ENCODE data around the gene GOLGA8S.
"Not testable (repeated sequence)": the region's sequence is repeated elsewhere in the genome, so short reads cannot be mapped to it uniquely, and the experiment has no call there.

The GOLGA8S gene

DNA sequence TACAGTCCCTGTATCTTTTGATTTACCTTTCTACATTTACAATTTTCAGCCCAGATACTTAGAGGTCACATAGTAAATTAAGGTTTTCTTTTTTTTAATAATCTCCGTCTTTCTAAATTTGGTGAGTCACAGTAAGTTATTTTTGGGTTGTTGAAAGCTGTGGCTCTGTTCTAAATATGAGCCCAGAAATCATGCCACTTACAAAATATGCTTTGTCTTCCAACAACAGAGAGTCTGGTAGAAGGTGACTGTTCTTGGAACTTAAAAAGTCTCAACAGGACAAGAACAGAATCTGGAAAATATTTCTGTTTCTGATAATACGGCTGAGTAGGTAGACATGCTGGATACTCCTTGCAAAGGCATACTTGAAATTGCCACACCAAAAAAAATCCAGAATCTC lies 16.0 kb downstream of the GOLGA8S start:
- Histone ChIP-seq H3K36me3 (ENCODE audit: control insufficient read depth, low read length) (no peaks in the 10 kb centered on the region), H4K20me1 (ENCODE audit: control insufficient read depth, insufficient read depth, low read depth, low read length) (no peaks in the 10 kb centered on the region), H3K4me1 (ENCODE audit: control insufficient read depth, low read length) (no peaks in the 10 kb centered on the region), H3K27ac (ENCODE audit: low read depth, low read length) (no peak overlapping the region), H3F3A (ENCODE audit: control insufficient read depth, insufficient read depth) (no peaks in the 10 kb centered on the region), H3K4me3 (ENCODE audit: low read length) (no peak overlapping the region), H3K79me2 (ENCODE audit: control insufficient read depth, low read length) (no peaks in the 10 kb centered on the region), H3K9me2 (replicated peaks; ENCODE audit: control insufficient read depth, low read length) (no peaks in the 10 kb centered on the region), H3K4me2 (ENCODE audit: low read length) (no peak overlapping the region), H3K27me3 (ENCODE audit: control insufficient read depth, low read length) (no peaks in the 10 kb centered on the region), H3K9me3 (ENCODE audit: control insufficient read depth, insufficient read depth, low read length) (no peaks in the 10 kb centered on the region)
- TF ChIP-seq, protein P1, sequence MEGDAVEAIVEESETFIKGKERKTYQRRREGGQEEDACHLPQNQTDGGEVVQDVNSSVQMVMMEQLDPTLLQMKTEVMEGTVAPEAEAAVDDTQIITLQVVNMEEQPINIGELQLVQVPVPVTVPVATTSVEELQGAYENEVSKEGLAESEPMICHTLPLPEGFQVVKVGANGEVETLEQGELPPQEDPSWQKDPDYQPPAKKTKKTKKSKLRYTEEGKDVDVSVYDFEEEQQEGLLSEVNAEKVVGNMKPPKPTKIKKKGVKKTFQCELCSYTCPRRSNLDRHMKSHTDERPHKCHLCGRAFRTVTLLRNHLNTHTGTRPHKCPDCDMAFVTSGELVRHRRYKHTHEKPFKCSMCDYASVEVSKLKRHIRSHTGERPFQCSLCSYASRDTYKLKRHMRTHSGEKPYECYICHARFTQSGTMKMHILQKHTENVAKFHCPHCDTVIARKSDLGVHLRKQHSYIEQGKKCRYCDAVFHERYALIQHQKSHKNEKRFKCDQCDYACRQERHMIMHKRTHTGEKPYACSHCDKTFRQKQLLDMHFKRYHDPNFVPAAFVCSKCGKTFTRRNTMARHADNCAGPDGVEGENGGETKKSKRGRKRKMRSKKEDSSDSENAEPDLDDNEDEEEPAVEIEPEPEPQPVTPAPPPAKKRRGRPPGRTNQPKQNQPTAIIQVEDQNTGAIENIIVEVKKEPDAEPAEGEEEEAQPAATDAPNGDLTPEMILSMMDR (IDR thresholded peaks at IDR 0.05; ENCODE audit: low read depth, low read length, poor library complexity, severe bottlenecking): no peak
- no peak for TF ChIP-seq EZH2phosphoT487 (IDR thresholded peaks at IDR 0.05; ENCODE audit: borderline replicate concordance, low read length)

DNA sequence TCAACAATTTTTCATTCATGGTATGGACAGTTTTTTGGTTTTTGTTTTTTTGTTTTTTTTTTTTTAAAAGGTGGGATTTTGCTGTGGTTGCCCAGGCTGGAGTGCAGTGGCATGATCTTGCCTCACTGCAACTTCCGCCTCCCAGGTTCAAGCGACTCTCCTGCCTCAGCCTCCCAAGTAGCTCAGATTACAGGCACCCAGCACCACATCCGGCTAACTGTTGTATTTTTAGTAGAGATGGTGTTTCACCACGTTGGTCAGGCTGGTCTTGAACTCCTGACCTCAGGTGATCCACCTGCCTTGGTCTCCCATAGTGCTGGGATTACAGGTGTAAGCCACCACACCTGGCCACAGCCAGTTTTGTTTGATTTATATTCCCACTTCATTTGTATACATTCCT lies 16.6 kb downstream of the GOLGA8S start:
- not testable (repeated sequence) for H3K4me2 ChIP-seq (ENCODE audit: low read length); H3K79me2 ChIP-seq (ENCODE audit: control insufficient read depth, low read length); H3K4me3 ChIP-seq (ENCODE audit: low read length); H3K9me3 ChIP-seq (ENCODE audit: control insufficient read depth, insufficient read depth, low read length); H3K27me3 ChIP-seq (ENCODE audit: control insufficient read depth, low read length); H3K4me1 ChIP-seq (ENCODE audit: control insufficient read depth, low read length); H4K20me1 ChIP-seq (ENCODE audit: control insufficient read depth, insufficient read depth, low read depth, low read length); H3K27ac ChIP-seq (ENCODE audit: low read depth, low read length); H3K9me2 ChIP-seq (replicated peaks; ENCODE audit: control insufficient read depth, low read length); H3F3A ChIP-seq (ENCODE audit: control insufficient read depth, insufficient read depth); H3K36me3 ChIP-seq (ENCODE audit: control insufficient read depth, low read length)

DNA sequence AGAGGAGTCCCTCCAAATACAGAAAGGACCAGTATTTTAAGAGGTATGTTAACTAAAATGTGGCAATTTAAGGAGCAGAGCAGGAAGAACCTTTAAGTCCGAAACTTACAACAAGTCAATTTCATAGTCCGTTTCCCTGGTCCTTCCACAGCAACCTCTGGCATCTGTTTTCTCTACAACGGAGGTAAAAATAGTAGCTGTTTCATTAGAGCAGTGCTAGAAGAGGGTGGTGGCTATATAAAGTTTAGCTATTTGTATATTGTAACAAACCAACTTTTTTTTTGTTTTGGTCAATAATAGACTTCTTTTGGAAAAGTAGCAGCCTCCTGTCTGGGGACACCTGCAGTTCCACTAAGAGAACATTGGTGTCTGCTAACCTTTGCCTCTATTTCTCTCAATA lies 17.3 kb downstream of the GOLGA8S start:
- H3K27ac ChIP-seq (ENCODE audit: low read depth, low read length); H3K27me3 ChIP-seq (ENCODE audit: control insufficient read depth, low read length); H3K9me3 ChIP-seq (ENCODE audit: control insufficient read depth, insufficient read depth, low read length); H3K9me2 ChIP-seq (replicated peaks; ENCODE audit: control insufficient read depth, low read length); H3K4me1 ChIP-seq (ENCODE audit: control insufficient read depth, low read length); H4K20me1 ChIP-seq (ENCODE audit: control insufficient read depth, insufficient read depth, low read depth, low read length); H3K36me3 ChIP-seq (ENCODE audit: control insufficient read depth, low read length); H3K4me2 ChIP-seq (ENCODE audit: low read length); H3F3A ChIP-seq (ENCODE audit: control insufficient read depth, insufficient read depth); H3K4me3 ChIP-seq (ENCODE audit: low read length); H3K79me2 ChIP-seq (ENCODE audit: control insufficient read depth, low read length): not testable (repeated sequence)

DNA sequence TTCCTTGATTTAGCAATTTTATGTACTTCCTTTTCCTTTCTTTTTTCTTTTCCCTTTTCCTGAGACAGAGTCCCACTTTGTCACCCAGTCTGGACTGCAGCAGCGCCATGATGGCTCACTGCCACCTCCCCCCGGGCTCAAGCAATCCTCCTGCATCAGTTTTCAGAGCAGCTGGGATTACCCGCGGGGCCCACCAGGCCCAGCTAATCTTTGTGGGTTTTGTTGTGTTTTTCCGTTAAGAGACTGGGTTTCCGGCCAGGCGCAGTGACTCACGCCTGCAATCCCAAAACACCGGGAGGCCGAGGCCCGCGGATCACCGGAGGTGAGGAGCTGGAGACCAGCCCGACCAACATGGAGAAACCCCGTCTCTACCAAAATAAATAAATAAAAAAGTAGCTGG lies 17.7 kb downstream of the GOLGA8S start:
- Histone ChIP-seq H3K4me1 (ENCODE audit: control insufficient read depth, low read length) (no peaks in the 10 kb centered on the region), H3K27me3 (ENCODE audit: control insufficient read depth, low read length) (no peaks in the 10 kb centered on the region; the same call in 1 of the 2 replicates), H3K36me3 (ENCODE audit: control insufficient read depth, low read length) (no peaks in the 10 kb centered on the region), H3K9me3 (ENCODE audit: control insufficient read depth, insufficient read depth, low read length) (no peaks in the 10 kb centered on the region), H3F3A (ENCODE audit: control insufficient read depth, insufficient read depth) (no peaks in the 10 kb centered on the region), H3K4me2 (ENCODE audit: low read length) (no peak overlapping the region), H3K9me2 (replicated peaks; ENCODE audit: control insufficient read depth, low read length) (no peaks in the 10 kb centered on the region), H3K27ac (ENCODE audit: low read depth, low read length) (no peak overlapping the region), H4K20me1 (ENCODE audit: control insufficient read depth, insufficient read depth, low read depth, low read length) (no peaks in the 10 kb centered on the region), H3K4me3 (ENCODE audit: low read length) (no peak overlapping the region), H3K79me2 (ENCODE audit: control insufficient read depth, low read length) (no peaks in the 10 kb centered on the region)
- TF ChIP-seq, protein P1 (IDR thresholded peaks at IDR 0.05; ENCODE audit: low read depth, low read length, poor library complexity, severe bottlenecking): no peak
- no peak for TF ChIP-seq EZH2phosphoT487 (IDR thresholded peaks at IDR 0.05; ENCODE audit: borderline replicate concordance, low read length)

DNA sequence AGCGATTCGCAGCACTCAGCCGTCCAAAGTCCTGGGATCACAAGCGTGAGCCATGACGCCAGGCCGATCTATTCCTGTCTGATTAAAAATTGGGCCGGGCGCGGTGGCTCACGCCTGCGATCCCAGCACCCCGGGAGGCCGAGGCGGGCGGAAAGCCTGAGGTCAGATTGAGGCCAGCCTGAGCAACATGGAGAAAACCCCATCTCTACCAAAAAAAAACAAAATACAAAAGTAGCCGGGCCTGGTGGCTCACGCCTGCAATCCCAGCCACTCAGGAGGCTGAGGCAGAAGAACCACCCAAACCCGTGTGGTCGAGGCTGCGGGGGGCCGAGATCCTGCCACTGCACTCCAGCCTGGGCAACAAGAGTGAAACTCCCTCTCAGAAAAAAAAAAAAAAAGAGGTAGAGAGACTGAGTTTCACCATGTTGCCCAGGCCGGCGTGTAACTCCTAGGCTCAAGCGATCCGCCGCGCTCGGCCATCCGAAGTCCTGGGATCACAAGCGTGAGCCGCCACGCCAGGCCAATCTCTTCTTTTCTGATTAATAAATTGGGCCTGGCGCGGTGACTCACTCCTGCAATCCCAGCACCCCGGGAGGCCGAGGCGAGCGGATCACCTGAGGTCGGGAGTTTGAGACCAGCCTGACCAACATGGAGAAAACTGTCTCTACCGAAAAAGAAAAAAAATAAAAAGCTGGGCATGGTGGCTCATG lies 18.5 kb downstream of the GOLGA8S start:
- not testable (repeated sequence) for H3K27me3 ChIP-seq (ENCODE audit: control insufficient read depth, low read length); H3K79me2 ChIP-seq (ENCODE audit: control insufficient read depth, low read length); H3F3A ChIP-seq (ENCODE audit: control insufficient read depth, insufficient read depth); H3K36me3 ChIP-seq (ENCODE audit: control insufficient read depth, low read length); H3K4me2 ChIP-seq (ENCODE audit: low read length); H4K20me1 ChIP-seq (ENCODE audit: control insufficient read depth, insufficient read depth, low read depth, low read length); H3K9me2 ChIP-seq (replicated peaks; ENCODE audit: control insufficient read depth, low read length); H3K4me1 ChIP-seq (ENCODE audit: control insufficient read depth, low read length); H3K9me3 ChIP-seq (ENCODE audit: control insufficient read depth, insufficient read depth, low read length); H3K27ac ChIP-seq (ENCODE audit: low read depth, low read length); H3K4me3 ChIP-seq (ENCODE audit: low read length)

DNA sequence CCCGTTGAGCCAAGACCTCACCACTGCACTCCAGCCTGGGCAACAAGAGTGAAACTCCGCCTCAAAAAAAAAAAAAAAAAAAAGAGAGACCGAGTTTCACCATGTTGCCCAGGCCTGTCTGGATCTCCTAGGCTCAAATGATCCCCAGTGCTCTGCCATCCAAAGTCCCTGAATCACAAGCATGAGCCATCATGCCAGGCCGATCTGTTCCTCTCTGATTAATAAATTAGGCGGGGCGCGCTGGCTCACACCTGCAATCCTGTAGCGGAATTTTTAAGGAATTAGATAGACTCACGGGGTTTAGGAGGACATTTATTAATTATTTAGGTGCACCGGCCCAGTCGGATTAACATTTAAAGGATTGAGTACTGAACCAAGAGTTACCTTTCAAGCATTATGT lies 19.7 kb downstream of the GOLGA8S start:
- H3K79me2 ChIP-seq (ENCODE audit: control insufficient read depth, low read length); H3K27ac ChIP-seq (ENCODE audit: low read depth, low read length); H3K4me3 ChIP-seq (ENCODE audit: low read length); H3K4me1 ChIP-seq (ENCODE audit: control insufficient read depth, low read length); H3K9me2 ChIP-seq (replicated peaks; ENCODE audit: control insufficient read depth, low read length); H3K4me2 ChIP-seq (ENCODE audit: low read length); H3F3A ChIP-seq (ENCODE audit: control insufficient read depth, insufficient read depth); H3K9me3 ChIP-seq (ENCODE audit: control insufficient read depth, insufficient read depth, low read length); H3K36me3 ChIP-seq (ENCODE audit: control insufficient read depth, low read length); H4K20me1 ChIP-seq (ENCODE audit: control insufficient read depth, insufficient read depth, low read depth, low read length); H3K27me3 ChIP-seq (ENCODE audit: control insufficient read depth, low read length): not testable (repeated sequence)

DNA sequence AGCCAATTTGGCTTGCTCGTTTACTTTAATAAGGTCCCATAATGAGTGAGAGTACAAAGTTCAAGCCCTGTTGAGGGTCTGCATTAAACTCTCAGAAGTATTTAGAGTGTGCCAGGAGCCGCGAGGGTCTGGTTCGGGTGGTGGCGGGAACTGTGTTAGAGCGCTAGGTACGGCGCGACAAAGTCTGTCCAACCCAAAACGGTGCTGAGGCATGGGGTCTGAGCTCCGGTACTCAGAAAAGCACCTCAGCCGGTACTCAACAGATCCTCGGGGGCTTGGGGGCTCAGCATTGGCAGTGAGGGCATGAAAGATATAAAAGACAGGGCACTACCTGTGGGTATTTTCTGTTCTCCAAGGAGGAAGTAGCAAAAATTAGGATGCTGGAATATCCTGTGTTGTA lies 24.4 kb downstream of the GOLGA8S start:
- H4K20me1 ChIP-seq (ENCODE audit: control insufficient read depth, insufficient read depth, low read depth, low read length); H3K4me1 ChIP-seq (ENCODE audit: control insufficient read depth, low read length); H3K9me3 ChIP-seq (ENCODE audit: control insufficient read depth, insufficient read depth, low read length); H3K9me2 ChIP-seq (replicated peaks; ENCODE audit: control insufficient read depth, low read length); H3K36me3 ChIP-seq (ENCODE audit: control insufficient read depth, low read length); H3F3A ChIP-seq (ENCODE audit: control insufficient read depth, insufficient read depth); H3K27me3 ChIP-seq (ENCODE audit: control insufficient read depth, low read length); H3K4me3 ChIP-seq (ENCODE audit: low read length); H3K79me2 ChIP-seq (ENCODE audit: control insufficient read depth, low read length); H3K27ac ChIP-seq (ENCODE audit: low read depth, low read length); H3K4me2 ChIP-seq (ENCODE audit: low read length): not testable (repeated sequence)
